Tibial artery (tissue), 4 donors: ENCODE results near the gene MRPL16.

ENCODE experiments used
- DNase-seq, 2 donors: peaks; one replicate each; pipeline ENCODE4 v3.0.0-alpha.2; 2019
- H3K27ac ChIP-seq, 2 donors: fragments of 200-600 bp; sonication (generic) in 1 of 2; 1 replicate in 1 of 2; 2 replicates in 1 of 2; pipeline ENCODE4 v1.5.1; 2018 to 2019; ENCODE audit warnings: mild to moderate bottlenecking in 1 of 2
- H3K27me3 ChIP-seq, 2 donors: fragments of 200-600 bp; sonication (generic) in 1 of 2; one replicate each; pipeline versions ENCODE4 v1.5.1 to v1.6.0; 2016 to 2019
- H3K36me3 ChIP-seq, 3 donors: fragments of 200-600 bp; sonication (generic) in 2 of 3; one replicate each; pipeline ENCODE4 v1.5.1; 2016 to 2019; ENCODE audit warnings: mild to moderate bottlenecking in 2 of 3
- H3K4me1 ChIP-seq, 4 donors: fragments of 200-600 bp; sonication (generic) in 2 of 4; 1 replicate in 3 of 4; 2 replicates in 1 of 4; pipeline ENCODE4 v1.5.1; 2016 to 2019
- H3K4me3 ChIP-seq, 2 donors: fragments of 200-600 bp; sonication (generic) in 1 of 2; 1 replicate in 1 of 2; 2 replicates in 1 of 2; pipeline ENCODE4 v1.5.1; 2018 to 2019; ENCODE audit warnings: mild to moderate bottlenecking in 2 of 2
- H3K9me3 ChIP-seq, 3 donors: fragments of 200-600 bp; sonication (generic) in 1 of 3; one replicate each; pipeline ENCODE4 v1.5.1; 2016 to 2019
- intact Hi-C: fragments of 100-400 bp; cut with DNase I; formaldehyde crosslinking; loops from one replicate; pipeline ENCODE4 v1.15.0; 2023; ENCODE audit warnings: low total_unique reads
- TF ChIP-seq, protein P1 (sequence below), 2 experiments: fragments of 200-600 bp in 1 of 2; fragments of 450-650 bp in 1 of 2; IDR thresholded peaks; one replicate each; pipeline ENCODE4 v1.5.1; 2017 to 2019; ENCODE audit warnings: antibody characterized with exemption in 2 of 2, mild to moderate bottlenecking in 1 of 2, moderate library complexity in 1 of 2

Gene MRPL16

DNA sequence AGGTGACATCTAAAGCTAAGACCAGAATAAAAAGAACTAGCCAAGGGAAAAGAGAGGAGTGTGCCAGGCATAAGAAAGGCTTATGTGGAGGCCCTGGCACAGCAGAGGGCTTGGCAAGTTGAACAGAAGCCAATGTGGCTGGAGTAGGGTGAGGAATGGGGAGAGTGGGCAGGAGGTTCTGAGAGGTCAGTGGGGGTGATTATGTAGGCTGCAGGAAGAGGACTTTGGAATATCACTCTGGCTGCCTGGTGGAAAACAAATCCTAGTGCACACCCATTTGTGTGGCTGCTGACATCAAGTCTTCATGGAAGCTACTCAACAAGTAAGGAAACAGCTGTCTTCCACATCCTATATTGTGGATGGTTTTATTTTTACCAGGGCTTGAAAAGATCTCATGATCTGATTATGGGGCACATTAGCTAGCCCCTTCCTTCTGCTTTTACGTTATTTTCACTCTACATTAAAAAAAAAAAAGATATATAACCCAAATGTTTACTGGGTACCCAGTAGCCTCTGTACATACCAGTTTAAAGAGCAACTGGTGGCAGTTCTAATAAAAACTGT lies 3.4 kb downstream of the MRPL16 start:
- H3K27ac ChIP-seq = no peak overlapping the region
- TF ChIP-seq, protein P1, sequence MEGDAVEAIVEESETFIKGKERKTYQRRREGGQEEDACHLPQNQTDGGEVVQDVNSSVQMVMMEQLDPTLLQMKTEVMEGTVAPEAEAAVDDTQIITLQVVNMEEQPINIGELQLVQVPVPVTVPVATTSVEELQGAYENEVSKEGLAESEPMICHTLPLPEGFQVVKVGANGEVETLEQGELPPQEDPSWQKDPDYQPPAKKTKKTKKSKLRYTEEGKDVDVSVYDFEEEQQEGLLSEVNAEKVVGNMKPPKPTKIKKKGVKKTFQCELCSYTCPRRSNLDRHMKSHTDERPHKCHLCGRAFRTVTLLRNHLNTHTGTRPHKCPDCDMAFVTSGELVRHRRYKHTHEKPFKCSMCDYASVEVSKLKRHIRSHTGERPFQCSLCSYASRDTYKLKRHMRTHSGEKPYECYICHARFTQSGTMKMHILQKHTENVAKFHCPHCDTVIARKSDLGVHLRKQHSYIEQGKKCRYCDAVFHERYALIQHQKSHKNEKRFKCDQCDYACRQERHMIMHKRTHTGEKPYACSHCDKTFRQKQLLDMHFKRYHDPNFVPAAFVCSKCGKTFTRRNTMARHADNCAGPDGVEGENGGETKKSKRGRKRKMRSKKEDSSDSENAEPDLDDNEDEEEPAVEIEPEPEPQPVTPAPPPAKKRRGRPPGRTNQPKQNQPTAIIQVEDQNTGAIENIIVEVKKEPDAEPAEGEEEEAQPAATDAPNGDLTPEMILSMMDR (IDR thresholded peaks at IDR 0.05) = no peak
- H3K9me3 ChIP-seq = no peaks in the 10 kb centered on the region
- peaks cover 0 to 16% (median 8%) of the 10 kb centered on the region in 4 donors for H3K4me1 ChIP-seq
- no peak for DNase-seq
- H3K27me3 ChIP-seq = no peaks in the 10 kb centered on the region
- H3K36me3 ChIP-seq = peaks cover 20 to 48% (median 31%) of the 10 kb centered on the region in 3 donors
- no peak overlapping the region for H3K4me3 ChIP-seq
- intact Hi-C loops = loop anchor here (10.0 kb wide), 1 partner anchor 132 kb away; no protein-coding TSS in a partner anchor

DNA sequence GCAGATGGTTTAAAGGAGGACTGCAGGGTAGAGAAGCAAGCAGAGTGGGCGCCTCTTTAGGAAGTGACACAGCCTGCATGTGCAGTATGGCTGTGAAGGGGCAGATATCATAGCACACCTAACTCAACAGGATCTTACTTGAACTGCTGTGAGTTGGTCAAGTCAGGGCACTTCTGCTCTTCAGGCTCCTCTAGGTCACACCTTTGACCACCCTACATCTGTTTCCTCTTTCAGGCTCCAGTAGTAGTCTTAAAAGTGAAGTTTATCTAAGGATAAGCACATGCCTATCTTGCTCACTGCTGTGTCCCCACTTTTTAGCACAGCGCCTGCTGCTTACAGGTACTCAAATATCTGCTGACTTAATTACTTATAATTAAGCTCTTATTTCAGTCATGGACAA lies 6.5 kb downstream of the MRPL16 start:
- Histone ChIP-seq H3K4me3 (no peak overlapping the region), H3K27ac (no peak overlapping the region), H3K9me3 (no peaks in the 10 kb centered on the region), H3K27me3 (no peaks in the 10 kb centered on the region), H3K4me1 (no peaks in the 10 kb centered on the region), H3K36me3 (peaks cover 20 to 63% (median 31%) of the 10 kb centered on the region in 3 donors)
- TF ChIP-seq, protein P1 (IDR thresholded peaks at IDR 0.05) = no peak
- intact Hi-C loops = loop anchor here (10.0 kb wide), 1 partner anchor 129 kb away; no protein-coding TSS in a partner anchor
- no peak for DNase-seq

DNA sequence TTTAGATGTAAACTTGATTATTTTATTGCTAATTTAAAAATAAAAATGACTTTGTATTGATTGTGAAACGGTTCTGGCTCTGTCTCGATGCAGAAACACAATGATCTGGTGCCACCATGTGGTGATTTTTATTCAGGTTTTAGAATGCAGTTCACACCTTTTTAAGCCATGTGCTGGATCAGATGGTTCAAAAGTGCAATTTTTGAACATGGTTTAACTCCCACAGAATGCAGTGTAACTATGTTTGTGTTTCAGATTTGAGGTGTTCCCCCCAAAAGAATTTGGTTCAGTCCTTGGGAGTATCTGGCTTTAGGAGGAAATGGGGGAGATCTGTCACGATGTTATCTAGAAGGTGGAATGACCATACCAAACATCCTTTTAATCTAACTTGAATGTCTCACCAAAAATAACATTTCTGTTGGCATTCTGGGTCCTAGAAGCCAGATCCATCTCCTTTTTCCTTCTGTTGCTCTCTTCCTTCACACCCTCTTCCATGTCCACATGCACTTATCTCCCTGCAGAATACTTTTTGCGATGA lies 7.9 kb downstream of the MRPL16 start:
- TF ChIP-seq, protein P1 (IDR thresholded peaks at IDR 0.05) = peak; percentile 68 to 79

DNA sequence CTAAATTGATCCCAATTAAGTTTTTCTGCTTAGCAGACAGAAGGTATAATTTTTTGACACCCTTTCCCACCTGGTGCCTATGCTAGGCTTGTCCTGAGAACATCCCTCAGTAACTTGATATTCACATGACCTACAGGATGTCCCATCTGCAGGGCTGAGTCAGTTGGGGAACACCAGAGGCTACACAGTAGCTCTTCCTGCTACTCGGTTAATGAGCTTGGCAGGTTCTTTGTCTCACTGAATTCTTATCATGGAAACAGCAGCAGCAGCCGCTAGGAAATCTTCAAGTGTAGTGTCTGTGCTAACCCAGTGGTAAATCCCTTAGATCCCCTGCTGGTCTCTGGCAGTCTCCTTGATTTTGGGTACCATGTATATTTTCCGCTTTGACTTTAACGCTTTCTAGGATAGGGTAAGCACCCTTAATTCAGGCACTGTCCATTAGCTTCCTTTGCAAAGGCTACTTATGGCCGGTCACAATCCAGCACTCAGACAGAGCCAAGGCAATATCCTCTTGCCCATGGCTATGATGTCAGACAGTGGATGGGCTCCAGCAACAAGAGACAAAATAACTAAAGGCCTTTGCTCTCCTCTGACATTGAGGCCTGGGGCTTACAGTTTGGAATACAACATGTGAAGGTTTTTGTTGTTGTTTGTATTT lies 8.5 kb downstream of the MRPL16 start:
- H3K4me3 ChIP-seq = no peak overlapping the region
- TF ChIP-seq, protein P1 (IDR thresholded peaks at IDR 0.05) = no peak
- DNase-seq = no peak
- intact Hi-C loops = loop anchor here (2.0 to 10.0 kb wide), 2 partner anchors 47 to 127 kb away; partner anchors contain the start of gene STX3
- H3K4me1 ChIP-seq = no peaks in the 10 kb centered on the region
- peaks cover 26 to 71% (median 32%) of the 10 kb centered on the region in 3 donors for H3K36me3 ChIP-seq
- H3K9me3 ChIP-seq = no peaks in the 10 kb centered on the region
- no peaks in the 10 kb centered on the region for H3K27me3 ChIP-seq
- H3K27ac ChIP-seq = peak overlapping the region; percentile 20 to 40

More for the DNA sequence above, 7.9 kb downstream of the MRPL16 start:
- Histone ChIP-seq H3K4me3 (no peak overlapping the region), H3K27ac (peak overlapping the region in 1 of 2 donors; percentile 20), H3K4me1 (no peaks in the 10 kb centered on the region), H3K9me3 (no peaks in the 10 kb centered on the region), H3K27me3 (no peaks in the 10 kb centered on the region), H3K36me3 (peaks cover 26 to 71% (median 32%) of the 10 kb centered on the region in 3 donors)
- no peak for DNase-seq
- intact Hi-C loops = loop anchor here (2.0 to 10.0 kb wide), 2 partner anchors 48 to 128 kb away; partner anchors contain the start of gene STX3

DNA sequence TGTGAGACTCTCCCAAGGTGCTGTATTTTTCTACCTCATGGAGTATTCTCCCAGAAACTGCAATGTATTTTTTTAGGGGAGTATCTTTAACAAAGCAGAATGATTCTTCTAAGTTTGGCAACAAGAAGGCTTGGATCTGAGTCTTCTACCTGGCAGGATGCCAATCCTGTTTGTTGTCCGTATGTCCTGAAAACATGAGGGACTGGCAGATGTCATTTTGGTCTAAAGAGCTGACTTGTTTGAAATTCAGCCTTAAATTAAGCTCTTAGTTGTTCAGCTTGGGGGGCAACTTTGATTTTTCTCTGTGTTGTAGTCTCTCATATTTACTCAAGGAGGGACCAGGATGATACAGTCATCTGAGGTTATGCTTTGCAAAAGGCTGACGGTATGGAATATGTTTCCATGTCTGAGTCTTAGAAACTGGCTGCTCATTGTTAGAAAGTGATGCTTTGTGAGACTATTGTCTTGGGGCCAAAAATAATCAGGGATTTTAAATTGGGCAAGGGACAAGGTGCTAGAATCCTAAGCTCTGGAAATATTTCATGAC lies 9.3 kb downstream of the MRPL16 start:
- no peaks in the 10 kb centered on the region for H3K4me1 ChIP-seq
- DNase-seq = no peak
- H3K36me3 ChIP-seq = peaks cover 24 to 71% (median 29%) of the 10 kb centered on the region in 3 donors
- intact Hi-C loops = loop anchor here (10.0 kb wide), 1 partner anchor 126 kb away; no protein-coding TSS in a partner anchor
- no peaks in the 10 kb centered on the region for H3K9me3 ChIP-seq
- H3K4me3 ChIP-seq = no peak overlapping the region
- TF ChIP-seq, protein P1 (IDR thresholded peaks at IDR 0.05) = no peak
- H3K27ac ChIP-seq = no peak overlapping the region
- H3K27me3 ChIP-seq = no peaks in the 10 kb centered on the region
